ENCODE results near the gene QRFP.
A peak's percentile ranks its signal among the peaks of the same experiment; 100 is the strongest.
"Not testable (repeated sequence)": the region's sequence is repeated elsewhere in the genome, so short reads cannot be mapped to it uniquely, and the experiment has no call there.

QRFP gene

DNA sequence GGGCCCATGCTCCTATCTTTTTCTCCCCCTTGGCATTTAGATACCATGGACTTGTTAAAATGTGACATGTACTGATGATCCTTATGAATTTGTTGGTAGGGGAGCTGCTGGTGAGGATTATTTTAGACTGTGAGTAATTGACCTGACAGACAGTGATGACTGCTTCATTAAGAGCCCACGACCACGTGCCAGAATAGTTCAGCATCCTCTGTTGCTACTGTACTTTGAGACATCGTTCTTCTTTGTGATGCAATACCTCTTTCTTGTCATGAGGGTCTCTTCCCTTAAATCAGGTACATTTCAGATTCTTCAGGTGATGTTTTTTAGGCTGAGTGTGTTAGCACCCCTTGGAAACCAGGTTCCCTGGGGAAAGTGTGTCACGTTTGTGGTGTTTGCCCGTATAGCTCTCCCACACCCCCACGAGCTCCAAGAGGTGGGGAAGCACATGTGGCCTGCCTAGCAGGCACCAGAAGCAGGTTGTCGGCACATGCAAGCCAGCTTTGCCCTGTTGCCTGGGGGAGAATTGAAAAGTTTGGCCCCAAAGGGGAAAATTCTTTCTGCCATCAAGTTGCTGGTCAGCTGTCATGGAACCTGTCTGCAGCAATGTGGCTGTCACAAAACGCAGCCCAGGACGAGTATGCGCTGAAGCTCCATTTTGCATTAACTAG is 25.1 kb downstream of the QRFP start:
- no peak for DNase-seq (ENCODE audit: low spot score)

DNA sequence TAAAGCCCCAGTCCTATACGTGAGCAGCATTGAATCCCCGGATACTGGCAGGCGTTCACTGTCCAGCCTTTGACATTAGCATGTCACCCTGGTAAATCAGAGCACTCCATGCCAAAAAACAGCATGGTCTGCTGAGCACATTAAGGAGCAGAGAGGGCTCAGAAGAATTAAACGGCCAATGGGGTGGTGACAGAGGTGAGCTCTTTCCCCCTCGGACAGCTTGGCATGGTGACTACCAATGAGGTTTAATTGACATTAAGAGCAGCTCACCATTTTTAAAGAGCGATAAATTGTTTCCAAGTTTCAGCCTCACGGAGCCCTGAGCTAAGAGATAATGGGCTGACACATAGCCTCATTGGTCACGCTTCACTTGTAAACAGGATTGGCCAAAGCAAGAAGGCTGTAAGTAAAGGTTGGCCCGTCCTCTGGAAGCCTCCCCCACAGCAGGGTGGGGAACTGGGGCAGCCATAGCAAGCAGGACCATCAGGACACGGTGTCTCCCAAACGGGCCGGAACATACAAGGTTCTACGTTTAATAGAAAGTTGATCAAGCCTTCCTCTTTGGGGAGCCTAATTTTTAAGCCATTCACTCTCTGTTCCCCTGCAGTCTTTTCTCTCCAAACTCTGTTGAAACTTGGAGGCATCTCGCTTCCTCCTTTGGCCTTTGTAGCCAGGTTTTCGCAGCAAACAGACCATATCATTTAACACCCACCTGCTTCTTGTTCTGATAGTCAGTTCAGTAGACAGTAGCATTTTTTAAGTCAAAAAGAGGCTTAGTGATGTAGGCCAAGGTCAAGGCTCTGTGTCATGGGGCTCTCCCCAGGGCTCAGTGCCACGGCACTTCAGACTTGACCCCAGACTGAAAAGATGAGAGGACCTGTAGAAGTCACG is 25.9 kb downstream of the QRFP start:
- DNase-seq (ENCODE audit: low spot score), result no peak

DNA sequence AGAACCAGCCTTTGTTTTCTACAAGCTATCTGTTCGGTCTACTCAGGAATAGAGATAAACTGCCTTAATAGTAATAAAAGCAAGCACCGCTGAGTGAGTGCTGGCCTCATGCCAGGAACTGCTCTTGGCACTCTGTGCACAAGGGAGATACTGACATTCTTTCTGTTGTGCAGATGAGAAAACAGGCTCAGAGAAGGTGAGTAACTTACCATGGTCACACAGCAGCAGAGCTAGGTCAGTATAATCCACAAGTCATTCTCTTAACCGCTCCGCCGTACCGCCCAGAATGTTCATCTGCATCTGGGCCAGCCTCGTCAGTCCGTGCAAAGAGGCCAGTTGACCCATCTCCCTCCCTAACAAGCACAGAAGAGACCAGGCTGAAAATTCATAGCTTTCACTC is 27.4 kb downstream of the QRFP start:
- DNase-seq (ENCODE audit: low spot score), result no peak

DNA sequence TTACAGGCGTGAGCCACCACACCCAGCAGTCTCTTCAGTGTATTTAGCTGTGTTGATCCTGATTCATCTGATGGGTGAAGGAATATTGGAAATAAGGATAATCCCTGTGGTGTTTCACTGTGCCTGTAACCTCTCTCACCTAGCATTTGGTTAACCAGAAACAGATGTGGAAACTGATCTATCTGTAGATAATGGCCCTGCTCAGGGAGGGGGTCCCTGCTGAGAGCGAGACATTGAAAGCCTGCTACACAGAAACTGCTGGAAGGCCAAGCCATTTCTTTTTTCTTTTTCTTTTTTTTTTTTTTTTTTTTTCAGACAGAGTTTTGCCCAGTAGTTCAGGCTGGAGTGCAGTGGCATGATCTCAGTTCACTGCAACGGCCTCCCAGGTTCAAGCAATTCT is 28.4 kb downstream of the QRFP start:
- no peak for DNase-seq (ENCODE audit: low spot score)

DNA sequence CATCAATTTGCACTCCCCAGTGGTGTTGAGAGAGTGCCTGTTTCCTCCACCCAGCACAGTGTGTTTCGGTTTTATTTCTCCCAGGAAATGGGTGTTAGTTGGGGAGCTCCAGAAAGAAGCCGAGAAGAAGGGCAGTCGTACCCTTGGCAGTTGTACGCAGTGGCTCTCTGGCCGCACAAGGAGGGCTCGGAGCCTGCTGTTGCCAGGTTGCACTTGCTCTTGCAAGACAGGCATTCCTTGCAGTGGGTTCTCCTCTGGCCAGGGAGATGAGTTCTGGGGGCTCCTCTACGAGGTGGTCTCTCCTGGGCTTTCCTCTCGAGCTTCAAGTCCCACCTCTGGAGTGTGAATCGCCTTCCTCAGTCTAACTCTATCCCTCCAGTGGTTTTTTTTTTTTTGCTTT is 29.1 kb downstream of the QRFP start:
- no peak for DNase-seq (ENCODE audit: low spot score)

DNA sequence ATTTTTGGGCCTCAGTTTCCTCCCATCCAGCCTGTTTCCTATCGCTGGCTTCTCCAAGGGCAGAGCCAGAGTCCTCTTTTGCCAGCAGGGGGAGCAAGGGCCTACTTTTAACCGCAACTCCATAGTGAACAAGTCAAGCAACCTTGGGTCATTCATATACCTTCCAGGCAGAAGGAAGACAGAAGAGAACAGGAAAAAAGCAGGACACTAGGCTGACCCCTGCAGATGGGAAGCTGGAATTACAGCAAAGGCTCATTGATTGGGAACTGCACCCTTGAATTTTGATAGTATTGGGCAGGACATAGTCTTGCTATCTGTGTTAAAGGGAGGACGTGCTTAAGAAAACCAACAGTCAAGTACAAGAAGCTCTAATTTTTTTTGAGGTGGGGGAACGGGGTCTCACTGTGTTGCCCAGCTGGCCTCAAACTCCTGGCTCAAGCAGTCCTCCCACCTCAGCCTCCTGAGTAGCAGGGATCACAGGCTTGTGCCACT is 30.1 kb downstream of the QRFP start:
- DNase-seq (ENCODE audit: low spot score), result peak; percentile 85

DNA sequence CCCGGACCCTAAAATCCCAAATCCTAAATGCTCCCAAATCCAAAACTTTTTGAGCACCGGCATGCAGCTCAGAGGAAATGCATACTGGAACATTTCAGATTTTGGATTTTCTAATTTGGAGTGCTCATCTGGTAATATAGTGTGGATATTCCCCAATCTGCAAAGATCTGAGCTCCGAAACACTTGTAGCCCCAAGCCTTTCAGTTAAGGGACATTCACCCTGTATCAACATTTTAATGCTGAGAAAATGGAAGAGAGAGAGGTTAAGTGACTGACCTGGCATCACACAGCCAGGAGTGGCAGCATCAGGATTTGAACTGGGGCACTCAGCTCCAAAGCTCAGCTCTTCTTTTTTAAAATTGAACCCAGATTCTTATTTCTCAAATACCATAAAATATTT is 30.7 kb downstream of the QRFP start:
- DNase-seq (ENCODE audit: low spot score), result no peak

DNA sequence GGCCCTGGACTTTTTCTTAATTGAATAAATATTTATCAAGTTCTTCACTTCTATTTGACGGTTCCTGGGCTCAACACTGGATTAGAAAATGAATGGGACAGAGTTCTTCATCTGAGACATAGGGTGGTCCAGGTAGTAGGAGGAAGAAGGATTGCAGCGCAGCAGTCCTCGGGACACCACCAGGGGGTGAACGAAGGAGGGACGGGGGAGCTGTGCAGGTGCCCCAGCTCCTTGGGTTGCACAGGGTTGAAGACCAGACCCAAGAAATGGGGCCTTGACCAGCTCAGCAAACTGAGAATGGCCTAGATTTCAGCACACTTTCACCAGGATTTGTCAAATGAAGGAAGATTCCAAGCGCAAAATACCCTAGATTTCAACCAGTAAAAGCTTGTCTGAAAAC is 32.1 kb downstream of the QRFP start:
- no peak for DNase-seq (ENCODE audit: low spot score)

DNA sequence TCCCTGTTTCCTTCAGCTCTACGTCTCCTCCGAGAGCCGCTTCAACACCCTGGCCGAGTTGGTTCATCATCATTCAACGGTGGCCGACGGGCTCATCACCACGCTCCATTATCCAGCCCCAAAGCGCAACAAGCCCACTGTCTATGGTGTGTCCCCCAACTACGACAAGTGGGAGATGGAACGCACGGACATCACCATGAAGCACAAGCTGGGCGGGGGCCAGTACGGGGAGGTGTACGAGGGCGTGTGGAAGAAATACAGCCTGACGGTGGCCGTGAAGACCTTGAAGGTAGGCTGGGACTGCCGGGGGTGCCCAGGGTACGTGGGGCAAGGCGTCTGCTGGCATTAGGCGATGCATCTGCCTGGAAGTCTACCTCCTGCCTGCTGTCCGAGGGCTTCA is 33.9 kb downstream of the QRFP start:
- no peak for DNase-seq (ENCODE audit: low spot score)

DNA sequence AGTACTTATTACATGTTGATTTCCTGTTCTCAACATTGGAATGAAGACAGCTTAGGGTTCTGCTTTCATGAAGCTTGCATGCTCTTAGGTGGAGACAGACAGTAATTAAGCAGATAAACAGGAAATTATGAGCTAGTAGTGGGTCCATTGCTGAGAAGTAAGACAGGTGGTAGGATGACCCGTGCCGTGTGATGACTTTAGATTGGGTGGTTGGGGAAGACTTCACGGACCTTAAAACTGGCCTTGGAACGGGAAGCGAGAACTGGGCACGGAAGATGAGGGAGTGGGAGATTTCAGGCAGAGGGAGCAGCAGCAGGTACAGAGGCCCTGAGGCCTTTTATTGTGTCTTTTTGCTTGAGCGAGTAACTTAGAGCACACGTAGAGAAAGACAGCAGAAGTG is 34.4 kb downstream of the QRFP start:
- no peak for DNase-seq (ENCODE audit: low spot score)

DNA sequence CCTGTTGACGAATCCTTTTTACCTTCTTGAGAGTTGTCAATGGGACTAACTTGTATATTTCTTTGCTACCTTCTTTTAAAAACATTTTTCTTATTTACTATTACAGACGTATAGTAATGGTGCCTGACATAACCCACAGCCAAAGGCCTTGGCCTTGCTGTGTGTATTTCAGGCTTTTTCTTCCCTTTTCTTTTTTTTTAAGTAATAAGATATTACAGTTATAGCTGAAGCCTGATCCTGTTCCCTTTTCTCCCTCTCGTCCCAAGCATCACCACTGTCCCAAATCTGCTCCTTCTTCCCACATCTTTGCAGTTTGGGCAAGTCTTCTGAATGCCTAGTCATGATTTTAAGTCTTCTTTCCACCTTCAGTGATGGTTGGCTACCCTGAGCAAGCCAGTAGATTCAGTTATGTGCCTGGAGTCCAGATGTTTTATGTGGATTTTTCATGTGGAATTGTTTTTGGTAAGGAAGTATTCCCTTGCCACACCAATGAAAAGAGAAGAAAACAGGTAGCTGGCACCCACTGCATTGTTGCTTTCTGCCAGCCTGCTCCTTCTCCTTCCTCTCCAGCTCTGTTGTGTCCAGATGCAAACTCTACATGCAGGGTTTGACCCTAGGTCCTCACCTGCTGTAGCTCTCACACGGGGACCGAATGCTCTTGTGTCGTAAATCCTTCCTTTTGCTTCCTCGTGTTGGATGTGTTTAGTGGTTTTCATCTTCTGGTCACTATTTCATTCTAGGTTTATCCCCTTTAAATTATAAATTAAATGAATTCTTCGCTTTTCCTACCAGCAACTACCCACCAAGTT is 35.0 kb downstream of the QRFP start:
- no peak for DNase-seq (ENCODE audit: low spot score)

DNA sequence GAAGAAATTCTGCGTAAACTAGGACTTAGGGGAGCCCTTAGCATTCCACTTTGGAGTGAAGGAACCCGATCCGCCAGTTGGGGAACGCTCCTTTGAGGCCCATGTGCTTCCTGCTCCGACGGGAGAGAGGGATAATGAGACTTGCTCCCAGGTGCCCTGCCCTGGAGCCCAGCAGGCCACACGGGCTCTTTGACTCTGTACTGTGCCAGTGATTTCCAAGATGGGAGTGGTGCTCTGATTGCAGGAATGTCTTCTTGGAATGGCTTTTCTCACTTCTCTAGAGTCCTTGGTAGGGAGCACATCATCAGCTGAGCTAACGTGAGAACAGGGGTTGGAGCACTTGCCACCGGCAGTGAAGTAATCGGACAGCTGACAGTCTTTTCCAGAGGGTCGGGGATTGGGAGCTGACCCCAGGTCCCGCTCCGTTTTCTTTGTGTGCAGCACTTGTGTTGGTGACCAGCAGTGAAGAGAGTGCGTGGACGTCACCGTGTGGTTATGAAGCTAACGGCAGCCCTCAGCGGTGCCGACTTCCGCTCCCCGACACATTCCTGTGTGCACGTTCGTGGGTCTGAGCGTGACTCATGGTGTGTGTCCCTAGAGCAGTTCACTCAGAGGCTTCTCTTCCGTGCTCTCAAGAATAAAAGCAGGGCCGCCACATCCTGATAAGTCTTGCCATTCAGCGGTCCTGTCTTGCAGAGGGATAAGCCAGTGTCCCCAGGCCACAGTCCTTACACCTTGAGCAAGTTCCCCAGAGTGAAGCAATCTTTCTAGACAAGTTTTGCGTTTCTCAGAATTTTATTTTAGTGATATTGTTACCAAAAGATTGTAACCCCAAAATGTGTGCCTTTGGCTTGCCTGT is 35.9 kb downstream of the QRFP start:
- peak; percentile 54 for DNase-seq (ENCODE audit: low spot score)

DNA sequence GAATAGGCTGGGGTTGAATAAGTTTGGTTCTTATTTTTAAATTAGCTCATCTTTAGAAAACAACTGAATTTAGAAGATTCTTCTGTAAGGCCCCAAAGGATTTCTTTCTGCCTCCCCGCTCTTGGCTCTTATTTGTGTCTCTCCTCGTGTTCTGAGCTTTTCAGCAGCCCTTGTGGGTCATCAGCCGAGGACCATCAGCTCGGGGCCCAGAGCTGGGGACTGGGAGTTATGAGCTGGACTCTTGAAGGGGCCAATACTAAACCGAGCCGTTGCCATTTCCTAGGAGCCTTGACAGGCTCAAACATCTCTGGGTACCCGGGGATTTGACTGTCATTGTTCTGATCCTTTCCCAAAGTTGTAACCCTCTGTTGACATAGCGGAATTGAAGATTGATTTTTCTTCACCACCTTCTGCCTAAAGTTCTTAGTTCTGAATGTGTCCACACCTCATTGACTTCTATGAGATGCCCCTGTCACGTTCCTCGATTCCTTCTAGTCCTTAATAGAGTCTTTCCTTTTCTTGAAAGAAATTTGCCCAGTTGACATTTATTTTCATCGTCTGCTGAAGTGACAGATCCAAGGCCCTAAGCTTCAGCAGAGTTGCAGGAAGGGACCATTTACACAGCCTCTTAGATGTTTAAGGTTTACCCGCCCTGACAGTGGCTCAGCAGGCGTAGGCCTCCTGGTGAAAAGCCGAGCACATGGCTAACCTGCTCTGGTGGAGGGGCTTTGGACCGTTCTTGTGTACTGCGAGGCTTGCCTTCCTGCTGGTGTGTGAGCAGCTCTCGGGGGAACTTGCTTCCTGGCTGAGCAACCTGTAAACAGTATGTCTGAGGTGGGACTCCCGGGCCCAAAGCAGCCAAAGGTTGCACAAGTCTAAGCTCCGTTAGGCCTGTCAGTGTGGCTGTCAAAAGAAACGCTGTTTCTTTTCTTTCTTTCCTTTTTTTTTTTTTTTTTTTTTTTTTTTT is 37.6 kb downstream of the QRFP start:
- no peak for DNase-seq (ENCODE audit: low spot score)

DNA sequence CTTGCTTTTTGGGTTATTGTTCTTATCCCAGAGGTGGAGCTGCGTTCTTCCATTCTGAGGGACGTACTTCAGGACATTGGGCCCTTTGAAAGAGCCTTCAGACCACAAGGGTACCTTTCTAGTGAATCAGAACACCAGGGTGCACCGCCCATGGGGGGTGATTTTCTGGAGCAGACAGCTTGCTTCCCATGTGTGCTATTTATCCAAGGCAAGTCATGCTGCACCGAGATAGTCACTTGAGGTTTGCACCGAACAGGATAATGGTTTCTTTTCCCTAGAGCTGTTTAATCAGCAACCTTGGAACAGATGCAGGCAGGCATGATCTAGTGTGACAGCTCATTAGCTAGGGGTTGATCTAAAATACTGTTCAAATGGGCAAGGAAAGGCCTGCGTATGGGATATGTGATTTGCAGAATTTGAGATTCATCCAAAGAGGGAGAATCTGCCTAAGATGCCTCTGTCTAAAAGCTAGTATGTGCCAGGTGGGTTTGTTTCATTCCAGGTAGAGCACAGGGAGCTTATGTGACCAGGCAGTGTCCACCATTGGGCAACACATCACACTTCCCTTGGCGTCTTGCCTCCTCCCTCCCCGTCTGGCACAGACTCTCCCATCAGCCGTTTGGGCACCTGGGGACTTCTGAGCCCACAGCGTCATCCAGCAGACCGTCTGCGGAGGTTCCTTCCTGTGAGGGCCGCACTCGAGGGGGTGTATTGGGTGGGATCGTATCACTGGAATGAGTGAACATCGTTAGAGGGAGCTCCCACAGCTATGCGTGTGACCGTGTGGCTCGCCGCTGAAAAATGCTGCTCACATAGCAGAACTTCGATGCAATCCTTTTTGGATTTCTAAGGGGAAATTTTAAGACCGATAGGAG is 38.5 kb downstream of the QRFP start:
- DNase-seq (ENCODE audit: low spot score), result no peak

DNA sequence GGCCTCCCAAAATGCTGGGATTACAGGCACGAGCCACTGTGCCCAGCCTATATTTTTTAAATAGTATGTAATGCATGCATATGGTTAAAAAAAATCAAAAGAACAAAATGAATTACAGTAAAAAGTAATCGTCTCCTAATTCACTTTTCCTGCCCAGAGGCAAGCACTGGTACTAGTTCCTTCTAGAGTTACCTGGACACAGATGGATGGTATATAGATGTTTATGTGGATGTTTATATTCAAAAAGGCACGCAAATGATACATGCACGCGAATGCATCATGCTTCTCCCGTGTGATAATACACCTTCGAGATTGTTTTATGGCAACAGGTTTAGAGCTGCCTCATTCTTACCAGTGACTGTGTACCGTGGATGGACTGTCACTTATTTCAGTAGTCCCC is 40.1 kb downstream of the QRFP start:
- DNase-seq (ENCODE audit: low spot score), result no peak

DNA sequence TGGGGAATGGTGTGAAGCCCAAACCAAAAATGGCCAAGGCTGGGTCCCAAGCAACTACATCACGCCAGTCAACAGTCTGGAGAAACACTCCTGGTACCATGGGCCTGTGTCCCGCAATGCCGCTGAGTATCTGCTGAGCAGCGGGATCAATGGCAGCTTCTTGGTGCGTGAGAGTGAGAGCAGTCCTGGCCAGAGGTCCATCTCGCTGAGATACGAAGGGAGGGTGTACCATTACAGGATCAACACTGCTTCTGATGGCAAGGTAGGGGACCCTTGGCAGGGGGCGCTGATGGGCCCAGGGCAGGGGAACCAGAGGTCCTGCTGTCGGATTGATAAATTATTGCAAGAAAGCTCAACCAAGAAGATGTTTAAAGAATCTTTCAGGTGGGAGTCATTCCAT is 41.8 kb downstream of the QRFP start:
- DNase-seq (ENCODE audit: low spot score), result no peak

DNA sequence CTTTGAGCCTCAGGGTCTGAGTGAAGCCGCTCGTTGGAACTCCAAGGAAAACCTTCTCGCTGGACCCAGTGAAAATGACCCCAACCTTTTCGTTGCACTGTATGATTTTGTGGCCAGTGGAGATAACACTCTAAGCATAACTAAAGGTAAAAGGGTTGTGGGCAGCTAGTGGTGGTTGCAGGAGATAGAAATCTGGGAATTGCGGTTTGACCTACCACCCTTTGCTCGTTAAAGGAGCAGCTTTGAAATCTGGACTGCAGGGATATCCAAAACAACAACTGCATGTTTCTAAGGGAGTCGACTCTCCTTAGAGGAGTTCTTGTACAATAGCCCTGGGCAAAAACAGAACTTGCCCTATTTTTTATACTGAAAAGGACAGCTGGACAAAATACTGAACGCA is 42.5 kb downstream of the QRFP start:
- no peak for DNase-seq (ENCODE audit: low spot score)

DNA sequence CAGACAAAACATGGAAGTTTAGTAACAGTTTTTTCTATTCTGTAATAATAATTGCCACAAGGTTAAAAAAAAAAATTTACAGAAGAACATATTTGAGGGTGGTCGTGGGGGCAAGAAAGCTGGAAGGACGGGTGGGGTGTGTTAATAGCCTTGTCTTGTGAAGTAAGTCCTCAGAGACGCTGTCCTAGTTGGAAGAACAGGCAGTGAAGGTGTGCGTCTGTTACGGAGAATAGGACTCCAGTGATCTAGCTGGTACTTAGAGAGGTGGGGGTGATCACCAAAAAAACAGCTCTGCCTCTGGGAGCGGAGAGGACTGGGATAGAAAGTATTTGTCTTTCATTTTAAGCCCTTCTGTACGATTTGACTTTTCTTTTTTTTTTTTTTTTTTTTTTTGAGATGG is 43.8 kb downstream of the QRFP start:
- DNase-seq (ENCODE audit: low spot score), result no peak

DNA sequence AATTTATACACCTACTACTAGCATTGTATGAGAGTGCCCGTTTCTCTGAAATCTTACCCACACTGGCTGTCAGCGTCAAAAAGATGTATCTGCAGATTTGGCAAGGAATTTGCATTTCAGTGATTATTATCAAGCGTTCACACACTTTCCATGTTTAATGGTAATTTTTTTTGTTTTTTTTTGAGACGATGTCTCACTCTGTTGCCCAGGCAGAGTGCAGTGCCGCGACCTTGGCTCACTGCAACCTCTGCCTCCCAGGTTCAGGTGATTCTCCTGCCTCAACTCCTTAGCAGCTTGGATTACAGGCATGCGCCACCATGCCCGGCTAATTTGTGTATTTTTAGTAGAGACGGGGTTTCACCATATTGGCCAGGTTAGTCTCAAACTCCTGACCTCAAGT is 47.3 kb downstream of the QRFP start:
- no peak for DNase-seq (ENCODE audit: low spot score)

DNA sequence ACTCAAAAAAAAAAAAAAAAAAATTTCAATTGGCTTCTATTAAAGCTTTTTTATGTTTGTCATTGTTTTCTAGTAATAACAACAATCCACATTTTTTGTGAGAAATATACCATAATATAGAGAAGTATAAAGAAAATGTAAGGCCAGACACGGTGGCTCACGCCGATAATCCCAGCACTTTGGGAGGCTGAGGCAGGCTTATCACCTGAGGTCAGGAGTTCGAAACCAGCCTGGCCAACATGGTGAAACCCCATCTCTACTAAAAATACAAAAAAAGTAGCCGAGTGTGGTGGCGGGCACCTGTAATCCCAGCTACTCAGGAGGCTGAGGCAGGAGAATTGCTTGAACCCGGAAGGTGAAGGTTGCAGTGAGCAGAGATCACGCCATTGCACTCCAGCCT is 48.1 kb downstream of the QRFP start:
- DNase-seq (ENCODE audit: low spot score), result not testable (repeated sequence)
